GM12872 (cell line): ENCODE data around the gene NFIA.

Experiments used
- CTCF ChIP-seq: IDR thresholded peaks from 3 replicates; pipeline ENCODE4 v1.5.1; 2011; ENCODE audit warnings: low read depth, mild to moderate bottlenecking, low read length, moderate library complexity; ENCODE audit not compliant: insufficient read depth

NFIA gene

GRCh38 chr1:61474269-61474817 lies 392.0 kb downstream of the NFIA start:
- TF ChIP-seq CTCF, result no peak

- TF ChIP-seq CTCF, result no peak
Observed at GRCh38 chr1:61474963-61475362, 392.6 kb downstream of the NFIA start.

- no peak for TF ChIP-seq CTCF
Observed at GRCh38 chr1:61477301-61477700, 394.9 kb downstream of the NFIA start.

- TF ChIP-seq CTCF, result no peak
Observed at GRCh38 chr1:61480273-61480935, 398.0 kb downstream of the NFIA start.

- no peak for TF ChIP-seq CTCF
Observed at GRCh38 chr1:61481315-61481715, 399.0 kb downstream of the NFIA start.

- TF ChIP-seq CTCF, result no peak
Observed at GRCh38 chr1:61482170-61482734, 399.9 kb downstream of the NFIA start.

GRCh38 chr1:61486783-61487536 lies 404.6 kb downstream of the NFIA start:
- no peak for TF ChIP-seq CTCF
